K562 (cell line): ENCODE data around the gene ID2. TPM values are rescaled to one million over a fixed set of nuclear protein-coding genes. Genes with fewer than 3 reads are reported as not detected.

Experiments
- CBX8 ChIP-seq: fragments of 200-600 bp; sonication (generic); IDR thresholded peaks from 2 replicates; pipeline ENCODE4 v1.6.1; 2012; ENCODE audit warnings: borderline replicate concordance, mixed run types, low read depth, mild to moderate bottlenecking, moderate library complexity, mixed read lengths, low read length, control low read depth, inconsistent platforms; ENCODE audit not compliant: poor library complexity, severe bottlenecking; ENCODE audit errors: extremely low read depth
- GABPB1 ChIP-seq: sonication (generic); formaldehyde crosslinking; IDR thresholded peaks from 2 replicates; pipeline ENCODE4 v1.8.0; 2022; ENCODE audit warnings: mild to moderate bottlenecking, missing genetic modification reagents
- HDAC8 ChIP-seq: fragments of 450-650 bp; IDR thresholded peaks from 2 replicates; pipeline ENCODE4 v1.6.1; 2016; ENCODE audit warnings: mild to moderate bottlenecking, missing genetic modification characterization, moderate library complexity, missing compliant biosample characterization
- HMG20A ChIP-seq: fragments of 450-650 bp; formaldehyde crosslinking; conservative IDR thresholded peaks from 2 replicates; pipeline ENCODE4 v1.4.0; 2020; ENCODE audit warnings: mild to moderate bottlenecking, mixed read lengths
- HNRNPLL ChIP-seq: fragments of 200-400 bp; formaldehyde crosslinking; IDR thresholded peaks from 2 replicates; pipeline ENCODE4 v1.6.1; 2017; ENCODE audit warnings: low read length, low read depth, mild to moderate bottlenecking; ENCODE audit not compliant: poor library complexity, severe bottlenecking
- KLF13 ChIP-seq: fragments of 450-650 bp; IDR thresholded peaks from 2 replicates; pipeline ENCODE4 v1.6.1; 2016; ENCODE audit warnings: missing genetic modification characterization, low read depth, mild to moderate bottlenecking, missing compliant biosample characterization, moderate library complexity, borderline replicate concordance
- MED1 ChIP-seq: sonication (generic); formaldehyde crosslinking; IDR thresholded peaks from 2 replicates; pipeline ENCODE4 v1.8.1; 2023; ENCODE audit warnings: missing genetic modification reagents, borderline replicate concordance
- NR2C2 ChIP-seq, 2 experiments: fragments of 200-800 bp in 1 of 2; sonication (Bioruptor generic) in 1 of 2; sonication (generic) in 1 of 2; formaldehyde crosslinking in 1 of 2; IDR thresholded peaks; 2 replicates each; pipeline versions ENCODE4 v1.6.1 to v1.8.0; 2016 to 2022; ENCODE audit warnings: mild to moderate bottlenecking in 1 of 2, missing compliant biosample characterization in 1 of 2, missing genetic modification characterization in 1 of 2, missing genetic modification reagents in 1 of 2
- NRF1 ChIP-seq, 2 experiments: fragments of 450-650 bp; IDR thresholded peaks in 1 of 2; conservative IDR thresholded peaks in 1 of 2; 2 replicates each; pipeline ENCODE4 v1.6.1; 2014; ENCODE audit warnings: mild to moderate bottlenecking in 2 of 2
- RBM34 ChIP-seq: fragments of 200-400 bp; formaldehyde crosslinking; IDR thresholded peaks from 2 replicates; pipeline ENCODE4 v1.6.1; 2018; ENCODE audit warnings: low read length, borderline replicate concordance; ENCODE audit not compliant: insufficient read depth
- SRSF3 ChIP-seq: fragments of 200-400 bp; formaldehyde crosslinking; IDR thresholded peaks from 2 replicates; pipeline ENCODE4 v1.6.1; 2016; ENCODE audit warnings: mild to moderate bottlenecking, low read length, moderate library complexity; ENCODE audit not compliant: insufficient read depth
- TAF15 ChIP-seq: fragments of 200-400 bp; formaldehyde crosslinking; IDR thresholded peaks from 2 replicates; pipeline ENCODE4 v1.6.1; 2017; ENCODE audit warnings: mild to moderate bottlenecking, low read depth, low read length, moderate library complexity
- ZBTB1 ChIP-seq: sonication (generic); formaldehyde crosslinking; IDR thresholded peaks from 2 replicates; pipeline ENCODE4 v1.8.1; 2023; ENCODE audit warnings: missing genetic modification reagents, low read depth, mild to moderate bottlenecking, borderline replicate concordance
- ZNF140 ChIP-seq: fragments of 250-450 bp; sonication (Bioruptor Pico); IDR thresholded peaks from 2 replicates; pipeline ENCODE4 v1.8.0; 2021; ENCODE audit warnings: moderate library complexity, mild to moderate bottlenecking, inconsistent platforms
- ZNF3 ChIP-seq: fragments of 250-450 bp; sonication (Bioruptor Pico); IDR thresholded peaks from 2 replicates; pipeline ENCODE4 v1.5.0; 2021; ENCODE audit warnings: mild to moderate bottlenecking, moderate library complexity
- ZNF707 ChIP-seq: fragments of 250-450 bp; sonication (Bioruptor Pico); conservative IDR thresholded peaks from 2 replicates; pipeline ENCODE4 v1.8.0; 2022; ENCODE audit warnings: inconsistent platforms, mild to moderate bottlenecking, moderate library complexity
- ZNF830 ChIP-seq: fragments of 250-450 bp; sonication (Bioruptor Pico); IDR thresholded peaks from 2 replicates; pipeline ENCODE4 v1.5.0; 2021; ENCODE audit warnings: mild to moderate bottlenecking
- polyA plus RNA-seq, 8 experiments: library from polyadenylated mRNA; depleted of rRNA in 4 of 8; stranded (reverse) in 5 of 8; unstranded in 3 of 8; fragments of >200 nt; fragmentation: Nextera tagmentation in 2 of 8; fragmentation: Illumina TruSeq in 1 of 8; extraction: Ambion mirVana in 2 of 8; extraction: Trizol in 1 of 8; gene quantifications; 2 replicates each; pipeline versions ENCODE4 v1.2.1 to v1.2.3, GENCODE V29; 2011 to 2014; ENCODE audit warnings: inconsistent platforms in 1 of 8, missing spikeins in 1 of 8
- total RNA-seq, 7 experiments: library from RNA; depleted of rRNA in 6 of 7; stranded (reverse); fragments of >200 nt in 6 of 7; fragmentation: Illumina TruSeq in 2 of 7; extraction: Trizol in 2 of 7; gene quantifications; 2 replicates each; pipeline versions ENCODE4 v1.2.1 to v1.2.3, GENCODE V29; 2011 to 2021; ENCODE audit warnings: low replicate concordance in 1 of 7
- TF ChIP-seq, protein P1 (sequence below): fragments of 450-650 bp; IDR thresholded peaks from 2 replicates; pipeline ENCODE4 v1.6.1; 2016; ENCODE audit warnings: antibody characterized with exemption
- TF ChIP-seq, protein P2 (sequence below): fragments of 250-450 bp; sonication (Bioruptor Pico); IDR thresholded peaks from 2 replicates; pipeline ENCODE4 v1.5.0; 2021; ENCODE audit warnings: mild to moderate bottlenecking, borderline replicate concordance
- TF ChIP-seq, protein P3 (sequence below): IDR thresholded peaks from 2 replicates; pipeline ENCODE4 v1.6.1; 2014; ENCODE audit warnings: antibody characterized with exemption

Gene ID2
- total and polyA plus RNA-seq, 9 of the 15 experiments (the other 6 are each of a cell fraction or from before 2014, with no cell fraction given) = 8.0 to 35.7 (median 16.6) TPM

DNA sequence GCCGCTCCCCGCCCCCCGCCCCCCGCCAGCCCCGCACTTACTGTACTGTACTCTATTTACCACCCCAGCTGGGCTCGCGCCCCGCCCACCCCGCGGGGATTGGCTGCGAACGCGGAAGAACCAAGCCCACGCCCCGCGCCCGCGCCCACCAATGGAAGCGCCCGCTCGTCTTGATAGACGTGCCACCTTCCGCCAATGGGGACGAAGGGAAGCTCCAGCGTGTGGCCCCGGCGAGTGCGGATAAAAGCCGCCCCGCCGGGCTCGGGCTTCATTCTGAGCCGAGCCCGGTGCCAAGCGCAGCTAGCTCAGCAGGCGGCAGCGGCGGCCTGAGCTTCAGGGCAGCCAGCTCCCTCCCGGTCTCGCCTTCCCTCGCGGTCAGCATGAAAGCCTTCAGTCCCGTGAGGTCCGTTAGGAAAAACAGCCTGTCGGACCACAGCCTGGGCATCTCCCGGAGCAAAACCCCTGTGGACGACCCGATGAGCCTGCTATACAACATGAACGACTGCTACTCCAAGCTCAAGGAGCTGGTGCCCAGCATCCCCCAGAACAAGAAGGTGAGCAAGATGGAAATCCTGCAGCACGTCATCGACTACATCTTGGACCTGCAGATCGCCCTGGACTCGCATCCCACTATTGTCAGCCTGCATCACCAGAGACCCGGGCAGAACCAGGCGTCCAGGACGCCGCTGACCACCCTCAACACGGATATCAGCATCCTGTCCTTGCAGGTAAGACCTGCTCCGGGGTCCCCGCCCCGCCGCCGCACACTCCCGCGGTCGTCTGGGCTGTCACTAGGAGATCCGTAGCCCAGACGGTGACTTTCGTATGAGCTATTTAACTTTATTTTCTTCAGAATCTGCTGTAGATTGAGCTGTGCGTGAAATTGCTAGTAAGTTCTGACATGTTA is at the start of gene ID2 (continued):
- no peak for TF ChIP-seq SRSF3
- TF ChIP-seq, protein P1, sequence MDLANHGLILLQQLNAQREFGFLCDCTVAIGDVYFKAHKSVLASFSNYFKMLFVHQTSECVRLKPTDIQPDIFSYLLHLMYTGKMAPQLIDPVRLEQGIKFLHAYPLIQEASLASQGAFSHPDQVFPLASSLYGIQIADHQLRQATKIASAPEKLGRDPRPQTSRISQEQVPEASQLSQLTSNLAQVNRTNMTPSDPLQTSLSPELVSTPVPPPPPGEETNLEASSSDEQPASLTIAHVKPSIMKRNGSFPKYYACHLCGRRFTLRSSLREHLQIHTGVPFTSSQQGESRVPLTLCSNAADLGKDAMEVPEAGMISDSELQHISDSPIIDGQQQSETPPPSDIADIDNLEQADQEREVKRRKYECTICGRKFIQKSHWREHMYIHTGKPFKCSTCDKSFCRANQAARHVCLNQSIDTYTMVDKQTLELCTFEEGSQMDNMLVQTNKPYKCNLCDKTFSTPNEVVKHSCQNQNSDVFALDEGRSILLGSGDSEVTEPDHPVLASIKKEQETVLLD = no peak
- TF ChIP-seq, protein P2, sequence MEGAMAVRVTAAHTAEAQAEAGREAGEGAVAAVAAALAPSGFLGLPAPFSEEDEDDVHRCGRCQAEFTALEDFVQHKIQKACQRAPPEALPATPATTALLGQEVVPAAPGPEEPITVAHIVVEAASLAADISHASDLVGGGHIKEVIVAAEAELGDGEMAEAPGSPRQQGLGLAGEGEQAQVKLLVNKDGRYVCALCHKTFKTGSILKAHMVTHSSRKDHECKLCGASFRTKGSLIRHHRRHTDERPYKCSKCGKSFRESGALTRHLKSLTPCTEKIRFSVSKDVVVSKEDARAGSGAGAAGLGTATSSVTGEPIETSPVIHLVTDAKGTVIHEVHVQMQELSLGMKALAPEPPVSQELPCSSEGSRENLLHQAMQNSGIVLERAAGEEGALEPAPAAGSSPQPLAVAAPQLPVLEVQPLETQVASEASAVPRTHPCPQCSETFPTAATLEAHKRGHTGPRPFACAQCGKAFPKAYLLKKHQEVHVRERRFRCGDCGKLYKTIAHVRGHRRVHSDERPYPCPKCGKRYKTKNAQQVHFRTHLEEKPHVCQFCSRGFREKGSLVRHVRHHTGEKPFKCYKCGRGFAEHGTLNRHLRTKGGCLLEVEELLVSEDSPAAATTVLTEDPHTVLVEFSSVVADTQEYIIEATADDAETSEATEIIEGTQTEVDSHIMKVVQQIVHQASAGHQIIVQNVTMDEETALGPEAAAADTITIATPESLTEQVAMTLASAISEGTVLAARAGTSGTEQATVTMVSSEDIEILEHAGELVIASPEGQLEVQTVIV = no peak
- TF ChIP-seq ZNF3 (CRISPR knock-in tag) = no peak
- no peak for TF ChIP-seq ZBTB1 (CRISPR knock-in tag)
- no peak for TF ChIP-seq RBM34
- TF ChIP-seq HDAC8 (tag) = no peak
- no peak for TF ChIP-seq NR2C2 (CRISPR knock-in tag; IDR thresholded peaks at IDR 0.05)
- no peak for TF ChIP-seq NR2C2 (tag; IDR thresholded peaks at IDR 0.05)
- TF ChIP-seq ZNF830 = 0 out of 2 replicates have a peak, but pooled peaks have one; percentile 16
- no peak for TF ChIP-seq ZNF707 (CRISPR knock-in tag)
- TF ChIP-seq NRF1 (conservative IDR thresholded peaks at IDR 0.05 in 1 of 2, IDR thresholded peaks at IDR 0.05 in 1 of 2) = no peak; a peak in 1 of 4 replicates
- TF ChIP-seq, protein P3, sequence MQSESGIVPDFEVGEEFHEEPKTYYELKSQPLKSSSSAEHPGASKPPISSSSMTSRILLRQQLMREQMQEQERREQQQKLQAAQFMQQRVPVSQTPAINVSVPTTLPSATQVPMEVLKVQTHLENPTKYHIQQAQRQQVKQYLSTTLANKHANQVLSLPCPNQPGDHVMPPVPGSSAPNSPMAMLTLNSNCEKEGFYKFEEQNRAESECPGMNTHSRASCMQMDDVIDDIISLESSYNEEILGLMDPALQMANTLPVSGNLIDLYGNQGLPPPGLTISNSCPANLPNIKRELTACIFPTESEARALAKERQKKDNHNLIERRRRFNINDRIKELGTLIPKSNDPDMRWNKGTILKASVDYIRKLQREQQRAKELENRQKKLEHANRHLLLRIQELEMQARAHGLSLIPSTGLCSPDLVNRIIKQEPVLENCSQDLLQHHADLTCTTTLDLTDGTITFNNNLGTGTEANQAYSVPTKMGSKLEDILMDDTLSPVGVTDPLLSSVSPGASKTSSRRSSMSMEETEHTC = no peak
- TF ChIP-seq HMG20A (CRISPR knock-in tag) = no peak
- TF ChIP-seq HNRNPLL = peak; percentile 61
- no peak for TF ChIP-seq MED1 (CRISPR knock-in tag)
- no peak for TF ChIP-seq ZNF140 (CRISPR knock-in tag)
- TF ChIP-seq TAF15 = no peak
- TF ChIP-seq KLF13 = no peak
- no peak for TF ChIP-seq CBX8
- TF ChIP-seq GABPB1 = no peak; the same call in 1 of the 2 replicates
